Left kidney (tissue), 2 donors: ENCODE data around the gene RAB22A. TPM values are rescaled to one million over a fixed set of nuclear protein-coding genes. Genes with fewer than 3 reads are reported as not detected.
A peak's percentile ranks its signal among the peaks of the same experiment; 100 is the strongest.

Source experiments
- DNase-seq: peaks from one replicate; pipeline ENCODE4 v3.0.0-alpha.2; 2013
- polyA plus RNA-seq: library from polyadenylated mRNA; unstranded; fragments of 120-200 nt; gene quantifications from one replicate; pipeline ENCODE4 v1.2.1, GENCODE V29; 2013; ENCODE audit not compliant: insufficient read length

RAB22A gene
- polyA plus RNA-seq, 1 donor: 24.2 TPM

DNA sequence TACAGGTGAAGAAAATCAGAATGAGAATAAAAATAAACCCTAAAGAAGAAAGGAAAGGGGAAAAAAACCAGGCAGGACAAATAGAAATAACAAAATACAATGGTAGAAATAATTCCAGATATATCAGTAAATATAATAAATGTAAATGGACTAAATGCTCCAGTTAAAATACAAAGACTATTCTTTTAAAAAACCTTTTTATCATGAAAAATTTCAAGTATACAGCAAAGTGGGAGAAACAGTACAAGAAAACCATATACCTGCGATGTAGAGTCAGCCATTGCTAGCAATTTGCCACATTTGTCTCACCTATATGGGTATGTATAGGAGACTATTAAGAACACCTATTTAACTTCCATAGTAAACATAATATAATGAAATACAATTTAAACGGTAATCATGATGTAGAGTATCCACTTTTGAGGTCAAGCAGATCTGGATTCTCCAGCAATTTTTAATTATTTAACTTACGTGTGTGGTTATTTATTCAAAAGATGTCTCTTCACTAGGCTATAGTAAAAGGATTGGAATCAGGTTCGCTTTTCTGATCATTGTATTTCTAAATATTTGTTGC, 78.6 kb downstream of the RAB22A start:
- DNase-seq: no peak

DNA sequence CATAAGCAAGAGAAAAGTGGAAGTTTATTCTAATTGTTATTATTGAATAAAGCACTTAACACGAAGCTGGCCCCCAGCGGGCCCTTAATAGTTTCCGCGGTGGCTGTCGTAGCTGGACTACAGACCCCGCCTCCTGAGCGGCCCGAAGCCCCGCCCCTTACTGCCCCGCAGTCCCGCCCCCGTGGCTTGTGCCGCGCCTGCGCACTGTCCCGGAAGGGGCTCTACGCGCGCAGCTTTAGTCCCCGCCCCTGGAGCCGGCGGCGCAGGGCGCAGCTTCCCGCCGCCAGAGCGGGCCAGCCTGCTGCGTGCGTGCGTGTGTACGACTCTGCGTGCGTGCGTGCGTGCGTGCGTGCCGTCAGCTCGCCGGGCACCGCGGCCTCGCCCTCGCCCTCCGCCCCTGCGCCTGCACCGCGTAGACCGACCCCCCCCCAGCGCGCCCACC, 79.4 kb downstream of the RAB22A start, which contains the start of gene VAPB:
Gene VAPB (plus strand): TSS at position 348 of the 442 bp plus-strand sequence. CDS start 231 bp downstream, outside the sequence.
- peak; percentile 92 for DNase-seq

DNA sequence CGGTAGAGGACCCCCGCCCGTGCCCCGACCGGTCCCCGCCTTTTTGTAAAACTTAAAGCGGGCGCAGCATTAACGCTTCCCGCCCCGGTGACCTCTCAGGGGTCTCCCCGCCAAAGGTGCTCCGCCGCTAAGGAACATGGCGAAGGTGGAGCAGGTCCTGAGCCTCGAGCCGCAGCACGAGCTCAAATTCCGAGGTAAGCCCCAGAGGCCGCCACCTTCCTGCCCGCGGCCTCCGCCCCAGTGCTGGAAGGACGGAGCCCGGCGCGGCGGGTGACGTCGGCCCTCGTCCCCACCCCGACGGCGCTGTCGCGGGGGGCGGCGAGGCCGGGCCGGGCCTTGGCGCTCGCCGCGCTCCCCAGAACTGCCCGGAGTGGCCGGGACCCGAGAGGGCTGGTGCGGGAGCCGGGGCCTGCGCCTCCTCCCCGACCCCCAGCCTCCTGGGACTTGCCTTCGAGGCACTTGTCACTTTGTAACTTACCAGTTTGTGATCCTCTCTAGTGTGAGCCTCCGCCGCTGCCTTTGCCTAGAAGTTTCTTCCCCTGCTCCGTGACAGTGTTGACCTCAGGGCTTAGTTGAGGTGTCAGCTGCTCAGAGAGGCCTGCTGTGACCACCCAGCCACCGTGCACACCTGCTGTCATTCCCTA, 79.9 kb downstream of the RAB22A start:
- DNase-seq: no peak

DNA sequence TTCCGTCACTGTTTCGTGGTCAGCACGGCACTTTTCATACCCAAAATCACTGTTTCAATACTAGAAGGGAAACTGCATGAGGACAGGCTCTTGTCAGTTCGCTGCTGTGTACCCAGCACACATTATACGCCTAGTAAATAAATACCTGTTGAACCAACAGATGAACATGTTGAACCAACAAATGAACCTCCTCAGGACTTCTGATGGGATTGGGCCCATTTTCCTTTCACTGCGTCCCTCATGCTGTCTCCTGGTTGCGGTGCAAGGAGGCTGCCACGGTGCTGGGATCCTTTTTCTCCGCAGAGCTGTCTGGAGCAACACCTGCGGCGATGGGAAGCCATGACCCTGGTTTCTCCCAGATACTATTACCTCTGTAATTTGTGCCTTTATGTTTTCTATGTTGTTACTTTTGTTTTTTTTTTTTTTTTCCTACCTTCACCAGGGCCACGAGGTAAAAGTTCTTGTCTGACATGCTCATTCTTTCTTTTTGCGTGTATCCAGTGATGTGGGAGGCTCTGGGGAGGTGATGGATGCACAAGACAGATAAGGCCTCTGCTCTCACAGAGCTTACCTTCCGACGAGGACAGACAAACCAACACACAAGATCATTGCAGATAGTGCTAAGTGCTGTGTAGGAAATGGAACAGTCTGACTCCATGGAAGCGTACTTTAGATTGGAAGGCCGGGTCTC, 80.6 kb downstream of the RAB22A start:
- DNase-seq: no peak

DNA sequence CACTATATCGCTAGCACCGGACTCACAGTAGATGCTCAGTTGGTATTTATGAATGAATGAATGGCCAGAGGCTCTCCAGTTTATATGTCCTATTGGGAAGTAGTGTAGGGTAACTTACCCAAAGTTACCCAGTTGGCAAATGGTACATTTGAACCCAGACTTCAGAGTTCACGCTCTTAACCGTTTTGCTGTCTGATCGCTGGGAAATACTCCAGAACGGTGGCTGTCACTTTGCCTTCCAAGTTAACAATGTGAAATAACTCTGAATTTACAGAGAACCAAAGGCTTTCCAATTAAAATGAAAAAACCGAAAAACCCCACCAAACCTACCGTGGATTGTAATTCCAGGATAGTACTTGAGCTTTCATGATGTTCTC, 81.1 kb downstream of the RAB22A start:
- DNase-seq: no peak

DNA sequence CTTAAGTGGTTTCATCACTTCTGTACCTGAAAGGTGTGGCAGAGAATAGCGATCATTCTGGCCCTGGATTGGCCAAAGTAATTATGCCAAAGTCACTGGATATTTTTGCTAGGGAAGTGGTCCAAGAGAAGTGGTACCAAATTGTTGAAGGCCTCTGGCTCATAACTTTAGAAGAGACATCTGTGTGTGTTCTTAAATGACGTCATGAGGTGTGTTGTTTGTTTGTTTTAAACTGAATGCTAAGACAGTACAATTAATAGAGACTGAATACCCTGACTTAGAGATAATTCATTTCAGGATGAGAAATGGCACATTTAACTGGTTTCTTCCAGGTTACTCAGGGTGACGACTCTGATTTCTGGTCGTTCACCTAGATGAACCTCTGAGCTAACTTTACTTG, 82.8 kb downstream of the RAB22A start:
- DNase-seq: no peak

DNA sequence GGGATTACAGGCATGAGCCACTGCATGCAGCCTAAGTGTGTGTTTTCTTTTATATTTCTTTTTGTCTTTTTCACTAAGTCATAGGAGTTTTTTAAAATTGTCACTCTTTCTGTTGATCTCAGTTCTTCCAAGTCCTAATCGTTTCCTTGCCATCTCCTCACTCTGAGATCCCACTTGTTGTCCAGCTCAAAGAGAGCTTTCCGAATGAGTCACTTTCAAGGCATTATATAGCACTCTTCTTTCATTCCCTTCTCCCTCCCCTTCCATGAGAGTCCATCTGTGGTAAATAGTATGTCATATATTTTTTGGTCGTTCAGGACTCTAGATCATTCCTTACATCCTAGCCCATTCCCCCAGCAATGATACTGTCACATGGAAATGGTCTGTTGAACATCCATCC, 83.8 kb downstream of the RAB22A start:
- no peak for DNase-seq

DNA sequence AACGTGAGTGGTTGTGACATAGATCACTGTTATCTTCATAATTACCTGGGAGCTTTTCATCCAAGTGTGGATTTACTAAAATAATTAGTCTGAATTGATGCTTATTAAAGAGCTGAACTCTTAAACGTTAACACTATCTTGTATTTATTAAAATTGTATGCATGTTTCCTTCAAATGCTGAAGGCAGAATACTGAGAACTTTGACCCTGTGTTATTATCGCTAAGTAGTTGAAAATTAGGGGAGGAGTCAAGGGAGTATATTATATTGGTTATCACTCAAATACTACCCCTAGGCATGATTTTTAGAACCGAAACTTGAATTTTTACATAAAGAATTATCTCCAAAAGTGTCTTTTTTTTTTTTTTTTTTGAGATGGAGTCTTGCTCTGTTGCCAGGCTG, 85.3 kb downstream of the RAB22A start:
- DNase-seq: no peak

DNA sequence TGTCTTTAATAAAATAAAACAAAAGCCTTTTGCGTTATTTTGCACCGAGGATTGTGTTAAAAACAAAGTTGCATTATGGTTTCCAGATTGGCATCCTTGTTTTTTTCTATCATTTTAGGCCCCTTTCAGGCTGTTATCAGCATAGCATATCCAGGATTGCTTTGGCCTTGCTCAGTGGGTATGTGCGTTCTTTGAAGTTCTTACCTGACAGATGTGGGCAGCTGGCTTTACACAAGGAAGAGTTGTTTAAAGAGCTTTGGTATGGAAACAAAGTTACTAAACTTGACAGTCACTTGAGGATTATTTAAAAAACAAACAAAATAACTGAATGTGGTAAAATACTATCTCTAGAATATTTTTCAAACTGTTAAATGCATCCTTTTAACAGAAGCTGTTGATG, 86.1 kb downstream of the RAB22A start:
- no peak for DNase-seq

DNA sequence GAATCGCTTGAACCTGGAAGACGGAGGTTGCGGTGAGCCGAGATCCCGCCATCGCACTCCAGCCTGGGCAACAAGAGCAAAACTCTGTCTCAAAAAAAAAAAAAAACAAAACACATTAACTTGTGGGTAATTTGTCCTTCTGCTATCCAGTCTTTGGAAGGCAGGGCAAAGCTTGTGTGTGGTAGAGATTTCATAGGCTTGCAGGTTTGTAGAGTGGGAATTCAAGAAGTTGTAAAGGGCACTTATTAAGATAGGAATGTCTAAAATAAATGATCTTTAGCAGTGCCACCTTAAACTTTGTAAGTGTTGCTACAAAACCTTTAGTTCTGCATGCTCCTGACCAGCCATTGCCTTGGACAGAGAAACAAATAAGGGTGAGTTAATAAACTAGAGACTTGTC, 87.9 kb downstream of the RAB22A start:
- no peak for DNase-seq

DNA sequence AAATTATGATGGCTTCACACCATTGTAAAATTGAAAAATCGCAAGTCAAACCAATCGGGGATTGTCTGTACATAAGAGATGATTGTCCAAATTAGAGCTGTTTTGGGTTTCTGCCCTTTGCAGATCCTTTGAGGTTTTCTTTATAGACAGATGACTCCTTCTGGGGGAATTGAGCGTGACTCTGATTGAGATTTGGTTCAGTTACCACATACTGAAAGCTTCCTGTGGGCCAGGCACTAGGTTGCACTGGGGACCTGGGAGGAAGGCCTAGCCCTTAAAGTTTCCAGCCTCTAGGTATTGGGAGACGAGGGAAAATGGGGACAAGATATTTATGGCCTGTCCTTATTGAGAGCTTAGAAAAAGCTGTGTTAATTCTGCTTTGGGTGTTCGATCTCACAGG, 88.7 kb downstream of the RAB22A start:
- no peak for DNase-seq

DNA sequence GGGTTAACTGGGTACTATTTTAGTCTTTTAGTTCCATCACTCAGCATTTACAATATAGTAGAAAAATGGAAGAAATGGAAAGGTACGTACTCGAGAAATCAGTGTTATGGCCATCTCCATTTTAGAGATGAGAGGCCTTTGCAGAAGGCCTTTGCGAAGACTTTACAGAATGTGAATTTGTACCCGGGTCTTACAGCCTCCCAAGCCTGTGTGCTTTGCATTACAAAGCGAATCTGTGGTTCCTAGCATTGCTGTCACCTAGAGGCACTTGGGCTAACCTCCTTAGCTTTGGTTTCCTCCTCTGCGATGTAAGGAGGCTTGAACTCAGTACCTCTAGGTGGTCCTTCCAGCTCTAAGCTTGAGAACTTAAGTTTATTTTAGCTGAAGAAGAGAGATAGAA, 90.4 kb downstream of the RAB22A start:
- DNase-seq: no peak

DNA sequence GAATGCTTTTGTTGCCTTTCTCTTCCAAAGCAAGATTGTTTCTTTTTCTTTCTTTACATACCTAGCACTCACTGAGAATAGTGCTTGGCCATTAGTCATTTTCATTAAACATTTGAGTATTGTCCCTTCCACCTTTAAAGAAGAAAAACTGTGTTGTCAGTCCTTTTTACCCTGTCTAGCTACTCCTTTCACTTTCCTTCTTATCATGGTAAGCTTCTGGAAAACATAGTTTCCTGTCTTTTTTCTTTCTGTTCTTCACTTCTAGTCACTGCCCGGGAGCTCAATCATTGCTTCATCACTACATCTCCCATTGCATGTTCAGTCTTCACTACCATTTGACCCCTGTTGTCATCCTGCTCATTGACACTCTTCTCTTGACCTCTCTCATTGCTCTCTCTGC, 91.6 kb downstream of the RAB22A start:
- no peak for DNase-seq

DNA sequence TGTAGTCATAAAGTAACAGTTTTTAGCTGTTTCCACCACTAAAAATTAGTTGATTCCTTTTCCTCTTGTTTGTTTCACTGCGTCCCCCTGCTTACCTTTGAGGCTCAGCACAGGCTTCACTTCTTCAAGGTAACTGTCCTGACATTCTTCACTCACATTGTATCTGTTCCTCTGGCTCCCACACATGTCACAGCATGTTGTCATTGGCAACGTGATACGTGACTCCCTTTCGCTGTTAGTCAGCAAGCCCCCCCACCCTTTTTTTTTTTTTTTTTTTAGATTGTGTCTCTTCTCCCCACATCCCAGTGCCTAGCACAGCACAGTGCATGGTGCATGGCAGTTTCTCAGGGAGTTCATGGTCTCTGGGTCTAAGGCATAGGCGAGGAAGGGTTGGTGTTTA, 92.8 kb downstream of the RAB22A start:
- no peak for DNase-seq

DNA sequence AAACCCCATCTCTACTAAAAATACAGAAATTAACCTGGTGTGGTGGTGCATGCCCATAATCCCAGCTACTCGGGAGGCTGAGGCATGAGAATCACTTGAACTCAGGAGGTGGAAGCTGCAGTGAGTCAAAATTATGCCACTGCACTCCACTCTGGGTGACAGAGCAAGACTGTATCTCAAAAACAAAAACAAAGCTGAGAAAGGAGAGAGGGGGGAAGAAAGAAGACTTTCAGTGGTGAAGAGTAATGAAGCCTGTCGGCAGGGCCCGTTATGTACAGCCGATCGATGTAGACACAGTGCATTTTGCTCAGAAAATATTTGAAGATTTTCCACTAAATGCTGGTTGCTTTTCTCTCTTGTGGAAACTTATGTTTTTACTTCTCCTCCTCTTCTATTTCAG, 93.3 kb downstream of the RAB22A start:
- DNase-seq: no peak

DNA sequence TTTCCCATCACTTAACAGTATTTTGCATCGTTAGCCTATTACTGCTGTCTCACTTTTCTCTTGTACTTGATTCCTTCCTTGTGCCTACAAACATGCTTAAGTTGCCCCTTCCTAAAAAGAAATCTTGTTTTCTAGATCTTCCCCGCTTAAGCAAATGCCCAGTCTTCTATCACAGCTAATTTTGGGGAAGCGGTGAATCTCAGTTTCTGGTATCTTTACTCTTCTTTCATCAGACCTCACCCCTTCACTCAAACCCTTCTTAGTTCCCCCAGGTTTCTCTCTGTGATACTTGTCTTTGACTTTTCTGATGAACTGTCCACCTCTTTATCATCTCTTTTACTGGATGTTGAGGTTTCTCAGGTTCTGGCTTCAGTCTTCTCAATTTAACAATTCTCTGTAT, 93.8 kb downstream of the RAB22A start:
- DNase-seq: no peak

DNA sequence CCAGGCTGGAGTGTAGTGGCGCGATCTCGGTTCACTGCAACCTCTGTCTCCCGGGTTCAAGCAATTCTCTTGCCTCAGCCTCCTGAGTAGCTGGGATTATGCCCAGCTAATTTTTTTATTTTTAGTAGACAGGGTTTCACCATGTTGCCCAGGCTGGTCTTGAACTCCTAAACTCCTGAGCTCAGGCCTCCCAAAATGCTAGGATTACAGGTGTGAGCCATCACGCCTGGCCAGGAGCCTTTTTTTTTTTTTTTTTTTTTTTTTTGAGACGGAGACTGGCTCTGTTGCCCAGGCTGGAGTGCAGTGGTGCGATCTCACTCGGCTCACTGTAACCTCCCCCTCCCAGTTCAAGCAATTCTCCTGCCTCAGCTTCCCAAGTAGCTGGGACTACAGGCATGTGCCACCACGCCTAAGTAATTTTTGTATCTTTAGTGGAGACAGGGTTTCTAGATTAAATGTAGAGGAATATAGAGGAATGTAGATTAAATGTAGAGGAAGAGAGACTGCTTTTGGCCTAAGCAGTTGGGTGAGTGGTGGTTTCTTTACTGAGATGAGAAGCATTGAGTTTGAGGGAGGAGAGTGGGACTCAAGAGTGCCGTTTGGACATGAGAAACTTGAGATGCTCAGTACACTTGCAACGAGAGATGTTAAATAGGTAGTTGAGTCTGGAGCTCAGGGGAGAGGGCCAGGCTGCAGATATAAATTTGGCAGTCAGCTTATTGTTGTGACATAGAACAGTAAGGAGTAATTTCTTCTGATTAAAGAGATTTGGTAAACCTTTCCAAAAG, 96.2 kb downstream of the RAB22A start:
- DNase-seq: no peak

DNA sequence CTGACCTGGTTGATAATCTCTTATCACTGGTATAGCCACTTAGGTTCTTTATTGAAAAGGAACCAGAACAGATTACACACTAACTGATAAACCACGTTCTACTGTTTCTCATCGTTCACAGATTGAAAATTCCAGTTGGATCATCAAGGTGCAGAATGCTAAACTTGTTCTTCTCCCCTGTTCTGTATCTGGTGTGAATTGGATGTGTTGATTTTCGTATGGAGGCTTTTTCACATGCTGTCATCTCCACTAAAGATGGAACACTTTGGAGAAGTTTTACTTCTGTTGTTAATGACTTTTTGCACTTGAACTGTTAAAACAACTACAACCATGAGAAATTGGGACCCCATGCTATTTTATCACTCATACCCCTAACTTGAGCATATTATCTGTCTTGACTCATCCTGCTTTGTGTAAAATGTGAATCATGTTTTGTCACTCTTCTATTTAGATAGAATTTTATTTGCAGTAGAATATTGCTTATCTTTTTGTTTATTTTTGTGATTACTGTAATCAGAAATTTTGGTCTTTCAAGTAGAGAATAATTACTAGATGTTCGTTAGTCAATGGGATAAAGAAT, 97.0 kb downstream of the RAB22A start:
- no peak for DNase-seq

DNA sequence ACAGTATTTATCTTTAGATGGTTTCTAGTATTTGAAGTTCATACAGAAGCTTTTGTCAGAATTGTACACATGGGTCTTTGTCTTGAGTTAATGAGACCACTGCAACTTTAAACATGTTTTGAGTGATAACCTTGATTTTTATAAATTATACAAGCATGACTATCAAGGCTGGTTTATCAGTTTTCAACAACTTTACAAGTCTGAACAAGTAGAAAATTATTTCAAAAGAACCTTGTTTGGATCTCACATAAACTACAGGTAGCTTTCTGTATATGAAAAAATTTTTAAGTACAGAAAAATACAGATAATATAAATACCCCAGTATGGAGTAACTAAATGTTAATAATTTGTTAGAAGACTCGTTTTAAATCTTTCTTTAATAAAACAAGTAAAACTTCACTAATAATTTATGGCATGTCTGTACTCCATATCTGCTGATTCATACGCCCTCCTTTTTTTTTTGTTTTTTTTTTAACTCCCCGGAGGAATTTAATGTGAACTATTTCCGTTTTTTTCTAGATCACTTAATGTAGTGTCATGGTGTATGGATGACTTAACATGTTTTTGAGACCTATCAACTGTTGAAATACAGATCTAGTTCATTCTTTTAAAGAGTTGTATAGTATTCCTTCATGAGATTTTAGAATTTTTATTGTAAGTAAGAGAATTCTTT, 97.8 kb downstream of the RAB22A start:
- no peak for DNase-seq

DNA sequence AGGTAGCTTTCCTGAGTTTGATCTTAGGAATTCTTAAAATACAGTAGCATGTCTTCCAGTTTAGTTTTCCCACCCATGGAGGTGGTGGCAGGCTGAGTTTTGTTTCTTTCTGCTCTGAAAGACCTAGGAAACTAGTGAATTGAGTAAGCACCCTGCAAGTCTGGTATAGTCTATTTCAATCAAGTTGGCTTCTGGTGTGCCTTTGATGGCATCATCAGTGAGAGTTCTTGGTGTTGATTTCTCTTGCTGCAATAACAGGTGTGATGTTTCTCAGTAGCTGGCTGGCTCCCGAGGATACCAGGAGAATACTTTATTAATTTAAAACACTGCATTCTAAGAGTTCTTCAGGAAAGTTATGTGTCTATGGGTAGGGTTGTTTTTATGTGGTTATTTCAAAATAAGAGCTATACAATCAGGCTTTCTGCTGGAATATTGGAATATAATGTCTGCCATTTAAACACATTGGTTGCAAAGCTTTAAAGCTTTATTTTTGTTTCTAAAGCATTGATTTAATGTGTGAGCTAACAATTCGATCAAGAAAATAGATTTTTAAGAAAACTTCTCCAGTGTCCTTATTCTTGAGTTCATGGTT, 98.5 kb downstream of the RAB22A start:
- no peak for DNase-seq

DNA sequence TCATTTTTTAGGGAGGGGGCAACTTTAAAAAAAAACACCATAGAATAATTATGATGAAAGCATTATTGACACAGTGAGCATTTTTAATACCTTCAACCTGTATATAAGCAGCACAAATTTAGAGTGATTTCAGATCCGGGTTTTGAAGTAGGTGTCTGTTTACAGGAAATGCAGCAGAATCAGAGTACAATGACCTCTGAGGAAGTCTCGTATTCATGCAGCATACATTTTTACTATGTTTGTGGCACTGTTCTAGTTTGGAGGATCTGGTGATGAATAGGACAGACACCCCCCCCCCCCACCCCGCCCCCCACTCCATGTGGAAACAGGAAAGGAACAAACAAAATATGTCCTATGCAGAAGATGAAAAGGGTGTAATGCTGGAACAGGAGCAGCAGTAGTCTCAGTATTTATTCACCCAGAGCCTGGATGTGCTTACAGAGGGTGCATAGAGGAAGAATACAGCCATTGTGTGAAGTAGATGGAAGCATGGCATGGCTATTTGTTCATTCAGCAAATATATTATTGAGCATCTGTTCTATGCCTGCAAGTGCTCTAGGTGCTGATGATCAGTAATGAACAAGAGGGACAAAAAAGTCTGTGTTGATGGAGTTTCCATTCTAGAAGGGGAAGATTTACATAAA, 99.2 kb downstream of the RAB22A start:
- no peak for DNase-seq
